A549 (cell line): ENCODE results near the gene TPBGL. TPM values are rescaled to one million over a fixed set of nuclear protein-coding genes. Genes with fewer than 3 reads are reported as not detected.

Experiments
- ATAC-seq, 2 experiments: fragments of 200-7000 bp in 1 of 2; fragments of >200 bp in 1 of 2; cut with Nextera tagmentation in 1 of 2; cut with Tn5 transposase in 1 of 2; 3 replicates each; pipeline versions ENCODE4 v1.8.0 to v1.9.1; 2018 to 2020; ENCODE audit warnings: mild to moderate bottlenecking in 1 of 2, moderate library complexity in 1 of 2
- CTCF ChIA-PET: fragments of 300-600 bp; sonication (Branson Sonifier 250); formaldehyde crosslinking; extraction: SDS; loops from one replicate; lab custom pipeline; 2021; ENCODE audit warnings: antibody characterized with exemption, inconsistent platforms; lab: Yijun Ruan, JAX
- POLR2A ChIA-PET: fragments of 350-600 bp; formaldehyde crosslinking; extraction: SDS; loops from one replicate; lab custom pipeline; 2021; ENCODE audit warnings: antibody characterized with exemption, inconsistent platforms; lab: Yijun Ruan, JAX
- DNase-seq, 2 experiments: peaks; one replicate each; pipeline versions ENCODE4 v3.0.0 to v3.0.0-alpha.2; 2011 to 2016; ENCODE audit warnings: low read depth in 1 of 2, low spot score in 1 of 2
- FAIRE-seq: peaks from 2 replicates; lab custom pipeline; 2011; peaks lifted over from hg19 to GRCh38; lab: Jason Lieb, UNC
- H3K27ac ChIP-seq, 2 experiments: fragments of >200 bp; sonication (Bioruptor Twin); formaldehyde crosslinking; 3 replicates each; pipeline ENCODE4 v1.5.1; 2016 to 2017
- H3K4me1 ChIP-seq: fragments of >200 bp; sonication (Bioruptor Twin); formaldehyde crosslinking; 3 replicates; pipeline ENCODE4 v1.6.1; 2016
- H3K4me2 ChIP-seq: fragments of >200 bp; sonication (Bioruptor Twin); formaldehyde crosslinking; 3 replicates; pipeline ENCODE4 v1.6.1; 2016
- H3K4me3 ChIP-seq: fragments of >200 bp; sonication (Bioruptor Twin); formaldehyde crosslinking; 3 replicates; pipeline ENCODE4 v1.5.1; 2016
- H3K9me3 ChIP-seq: fragments of >200 bp; sonication (Bioruptor Twin); formaldehyde crosslinking; 3 replicates; pipeline ENCODE4 v1.6.1; 2016
- CBX2 ChIP-seq: fragments of 200-600 bp; sonication (generic); IDR thresholded peaks from 2 replicates; pipeline ENCODE4 v1.6.1; 2016; ENCODE audit warnings: low read depth, mild to moderate bottlenecking, borderline replicate concordance
- EHMT2 ChIP-seq: fragments of 200-600 bp; sonication (generic); IDR thresholded peaks from 2 replicates; pipeline ENCODE4 v1.6.1; 2016; ENCODE audit warnings: antibody characterized with exemption, low read depth, mild to moderate bottlenecking, moderate library complexity
- ESRRA ChIP-seq: fragments of 150-350 bp; IDR thresholded peaks from 2 replicates; pipeline ENCODE4 v1.6.1; 2014; ENCODE audit warnings: mild to moderate bottlenecking, low read length, borderline replicate concordance
- FOSL2 ChIP-seq, 2 experiments: fragments of 450-650 bp in 1 of 2; fragments of >200 bp in 1 of 2; sonication (Bioruptor Twin) in 1 of 2; formaldehyde crosslinking; IDR thresholded peaks; 2 replicates each; pipeline versions ENCODE4 v1.5.0 to v1.6.1; 2016 to 2020; ENCODE audit warnings: mild to moderate bottlenecking in 1 of 2, moderate library complexity in 1 of 2
- FOXS1 ChIP-seq: fragments of 250-450 bp; sonication (Bioruptor Pico); IDR thresholded peaks from 2 replicates; pipeline ENCODE4 v1.5.0; 2020; ENCODE audit warnings: mild to moderate bottlenecking, moderate library complexity
- GATA3 ChIP-seq: IDR thresholded peaks from 2 replicates; pipeline ENCODE4 v1.6.1; 2012; ENCODE audit warnings: borderline replicate concordance
- HOXB5 ChIP-seq: fragments of 250-450 bp; sonication (Bioruptor Pico); IDR thresholded peaks from 2 replicates; pipeline ENCODE4 v1.5.0; 2020; ENCODE audit warnings: mild to moderate bottlenecking, moderate library complexity
- JUNB ChIP-seq: fragments of >200 bp; sonication (Bioruptor Twin); formaldehyde crosslinking; IDR thresholded peaks from 2 replicates; pipeline ENCODE4 v1.6.1; 2016
- KDM1A ChIP-seq: fragments of 200-600 bp; sonication (generic); IDR thresholded peaks from 2 replicates; pipeline ENCODE4 v1.6.1; 2016; ENCODE audit warnings: low read depth, mild to moderate bottlenecking
- KDM5A ChIP-seq: fragments of 200-600 bp; sonication (generic); IDR thresholded peaks from 2 replicates; pipeline ENCODE4 v1.6.1; 2016; ENCODE audit warnings: antibody characterized with exemption, mild to moderate bottlenecking
- MYC ChIP-seq: IDR thresholded peaks from 2 replicates; pipeline ENCODE4 v1.6.1; 2012; ENCODE audit warnings: mild to moderate bottlenecking, inconsistent platforms, low read length, improper control_type of control experiment, borderline replicate concordance
- NFE2L2 ChIP-seq: fragments of 150-350 bp; conservative IDR thresholded peaks from 2 replicates; pipeline ENCODE4 v1.6.1; 2014; ENCODE audit warnings: low read length
- NR3C1 ChIP-seq: fragments of >200 bp; sonication (Bioruptor Twin); formaldehyde crosslinking; IDR thresholded peaks from 3 replicates; pipeline ENCODE4 v1.6.1; 2017
- PHF8 ChIP-seq: fragments of 200-600 bp; sonication (generic); IDR thresholded peaks from 2 replicates; pipeline ENCODE4 v1.6.1; 2016; ENCODE audit warnings: low read depth, mild to moderate bottlenecking, antibody characterized with exemption, moderate library complexity, borderline replicate concordance
- POLR2A ChIP-seq: IDR thresholded peaks from 2 replicates; pipeline ENCODE4 v1.6.1; 2012; ENCODE audit warnings: mild to moderate bottlenecking, low read length
- RAD21 ChIP-seq, 2 experiments: fragments of >200 bp in 1 of 2; sonication (Bioruptor Twin) in 1 of 2; formaldehyde crosslinking in 1 of 2; IDR thresholded peaks in 1 of 2; conservative IDR thresholded peaks in 1 of 2; 2 replicates in 1 of 2; 3 replicates in 1 of 2; pipeline ENCODE4 v1.6.1; 2012 to 2018; ENCODE audit warnings: inconsistent platforms in 1 of 2
- RNF2 ChIP-seq: fragments of 200-600 bp; sonication (generic); IDR thresholded peaks from 2 replicates; pipeline ENCODE4 v1.6.1; 2016; ENCODE audit warnings: low read depth, mild to moderate bottlenecking, antibody characterized with exemption, moderate library complexity, borderline replicate concordance
- SMC3 ChIP-seq: fragments of >200 bp; sonication (Bioruptor Twin); formaldehyde crosslinking; IDR thresholded peaks from 3 replicates; pipeline ENCODE4 v1.6.1; 2018; ENCODE audit warnings: inconsistent platforms
- TFCP2L1 ChIP-seq: fragments of 250-450 bp; sonication (Bioruptor Pico); IDR thresholded peaks from 2 replicates; pipeline ENCODE4 v1.5.0; 2021; ENCODE audit warnings: mild to moderate bottlenecking
- ZNF302 ChIP-seq: fragments of 250-450 bp; sonication (Bioruptor Pico); IDR thresholded peaks from 2 replicates; pipeline ENCODE4 v1.9.0; 2021; ENCODE audit warnings: inconsistent platforms, mild to moderate bottlenecking, moderate library complexity
- ZSCAN20 ChIP-seq: fragments of 250-450 bp; sonication (Bioruptor Pico); IDR thresholded peaks from 2 replicates; pipeline ENCODE4 v1.8.0; 2022; ENCODE audit warnings: mild to moderate bottlenecking, moderate library complexity
- WGBS: methylation state at CpG from one replicate; pipeline ENCODE4 v1.1.6; 2017; ENCODE audit errors: missing lambda C conversion rate; 5-methylcytosine and 5-hydroxymethylcytosine counted together
- polyA plus RNA-seq, 4 experiments: library from polyadenylated mRNA; depleted of rRNA in 3 of 4; stranded (reverse); fragments of >200 nt; fragmentation: RNase III in 1 of 4; extraction: RNeasy Plus Mini Kit Qiagen cat#74134 plus additional on column Dnase treatment in 1 of 4; gene quantifications; 2 replicates in 3 of 4; 3 replicates in 1 of 4; pipeline ENCODE4 v1.2.3, GENCODE V29; 2011 to 2017
- TF ChIP-seq, protein P1 (sequence below): fragments of 250-450 bp; sonication (Bioruptor Pico); IDR thresholded peaks from 2 replicates; pipeline ENCODE4 v1.5.0; 2020; ENCODE audit warnings: low read depth, mild to moderate bottlenecking, moderate library complexity
- TF ChIP-seq, protein P2 (sequence below): fragments of >200 bp; sonication (Bioruptor Twin); formaldehyde crosslinking; IDR thresholded peaks from 3 replicates; pipeline ENCODE4 v1.6.1; 2016
- TF ChIP-seq, protein P3 (sequence below): IDR thresholded peaks from 2 replicates; pipeline ENCODE4 v1.6.1; 2012
- TF ChIP-seq, protein P4 (sequence below): IDR thresholded peaks from 2 replicates; pipeline ENCODE4 v1.6.1; 2012
- TF ChIP-seq, protein P5 (sequence below): fragments of 200-600 bp; sonication (generic); IDR thresholded peaks from 2 replicates; pipeline ENCODE4 v1.6.1; 2016; ENCODE audit warnings: antibody characterized with exemption, mild to moderate bottlenecking, moderate library complexity
- TF ChIP-seq, protein P6 (sequence below): fragments of 450-650 bp; IDR thresholded peaks from 2 replicates; pipeline ENCODE4 v1.6.1; 2014; ENCODE audit warnings: antibody characterized with exemption

TPBGL gene
- polyA plus RNA-seq, 2 of the 4 experiments (the other 2 are of a cell fraction): 0.03 to 0.12 TPM

DNA sequence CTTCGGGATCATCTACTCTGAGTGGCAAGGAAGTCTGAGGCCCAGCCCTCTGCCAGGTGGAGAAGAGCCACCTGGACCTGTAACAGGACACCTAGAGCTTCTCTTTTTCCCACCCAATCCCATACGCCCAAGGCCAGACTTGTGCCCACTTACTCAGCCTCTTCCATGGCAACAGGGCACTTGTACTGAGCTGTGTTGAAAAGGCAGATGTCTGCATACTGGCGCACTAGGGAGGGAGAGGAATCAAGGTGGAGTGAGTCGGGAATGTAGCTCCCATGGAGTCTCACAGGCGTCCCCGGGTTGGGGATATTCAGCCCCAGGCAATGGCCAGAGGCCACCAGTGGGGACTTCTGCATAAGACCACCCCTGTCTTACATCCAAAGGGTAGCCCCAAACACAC is 36.1 kb downstream of the TPBGL start:
- H3K4me3 ChIP-seq: no peak overlapping the region
- TF ChIP-seq, protein P1, sequence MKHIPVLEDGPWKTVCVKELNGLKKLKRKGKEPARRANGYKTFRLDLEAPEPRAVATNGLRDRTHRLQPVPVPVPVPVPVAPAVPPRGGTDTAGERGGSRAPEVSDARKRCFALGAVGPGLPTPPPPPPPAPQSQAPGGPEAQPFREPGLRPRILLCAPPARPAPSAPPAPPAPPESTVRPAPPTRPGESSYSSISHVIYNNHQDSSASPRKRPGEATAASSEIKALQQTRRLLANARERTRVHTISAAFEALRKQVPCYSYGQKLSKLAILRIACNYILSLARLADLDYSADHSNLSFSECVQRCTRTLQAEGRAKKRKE: no peak
- TF ChIP-seq FOXS1: no peak
- no peak for TF ChIP-seq FOSL2 (IDR thresholded peaks at IDR 0.05)
- no peak for TF ChIP-seq FOSL2 (CRISPR knock-in tag; IDR thresholded peaks at IDR 0.05)
- TF ChIP-seq, protein P2, sequence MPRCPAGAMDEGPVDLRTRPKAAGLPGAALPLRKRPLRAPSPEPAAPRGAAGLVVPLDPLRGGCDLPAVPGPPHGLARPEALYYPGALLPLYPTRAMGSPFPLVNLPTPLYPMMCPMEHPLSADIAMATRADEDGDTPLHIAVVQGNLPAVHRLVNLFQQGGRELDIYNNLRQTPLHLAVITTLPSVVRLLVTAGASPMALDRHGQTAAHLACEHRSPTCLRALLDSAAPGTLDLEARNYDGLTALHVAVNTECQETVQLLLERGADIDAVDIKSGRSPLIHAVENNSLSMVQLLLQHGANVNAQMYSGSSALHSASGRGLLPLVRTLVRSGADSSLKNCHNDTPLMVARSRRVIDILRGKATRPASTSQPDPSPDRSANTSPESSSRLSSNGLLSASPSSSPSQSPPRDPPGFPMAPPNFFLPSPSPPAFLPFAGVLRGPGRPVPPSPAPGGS: no peak
- TF ChIP-seq, protein P3, sequence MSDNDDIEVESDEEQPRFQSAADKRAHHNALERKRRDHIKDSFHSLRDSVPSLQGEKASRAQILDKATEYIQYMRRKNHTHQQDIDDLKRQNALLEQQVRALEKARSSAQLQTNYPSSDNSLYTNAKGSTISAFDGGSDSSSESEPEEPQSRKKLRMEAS: no peak
- no peak for TF ChIP-seq MYC
- no peak for TF ChIP-seq RNF2
- TF ChIP-seq ESRRA: no peak
- no peak for TF ChIP-seq KDM1A
- TF ChIP-seq NFE2L2: no peak
- TF ChIP-seq, protein P4, sequence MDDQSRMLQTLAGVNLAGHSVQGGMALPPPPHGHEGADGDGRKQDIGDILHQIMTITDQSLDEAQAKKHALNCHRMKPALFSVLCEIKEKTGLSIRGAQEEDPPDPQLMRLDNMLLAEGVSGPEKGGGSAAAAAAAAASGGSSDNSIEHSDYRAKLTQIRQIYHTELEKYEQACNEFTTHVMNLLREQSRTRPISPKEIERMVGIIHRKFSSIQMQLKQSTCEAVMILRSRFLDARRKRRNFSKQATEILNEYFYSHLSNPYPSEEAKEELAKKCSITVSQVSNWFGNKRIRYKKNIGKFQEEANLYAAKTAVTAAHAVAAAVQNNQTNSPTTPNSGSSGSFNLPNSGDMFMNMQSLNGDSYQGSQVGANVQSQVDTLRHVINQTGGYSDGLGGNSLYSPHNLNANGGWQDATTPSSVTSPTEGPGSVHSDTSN: no peak
- TF ChIP-seq TFCP2L1 (CRISPR knock-in tag): no peak
- no peak for TF ChIP-seq HOXB5 (CRISPR knock-in tag)
- TF ChIP-seq, all 56 proteins: peak for 0
- no peaks in the 10 kb centered on the region for H3K9me3 ChIP-seq
- ChIA-PET CTCF (interaction anchor here (0.6 to 21.7 kb wide), 12 partner anchors 13 to 254 kb away, joined by 3 to 581 read pairs (median 4); partner anchors contain the start of gene SLCO2B1), POLR2A (no interaction called here)
- H3K4me2 ChIP-seq: no peak overlapping the region
- FAIRE-seq (no peak), ATAC-seq (no peak), DNase-seq (no peak)
- WGBS: 73% methylated on average over 6 of the region's 6 CpGs
- no peak overlapping the region for H3K27ac ChIP-seq
- peaks cover 10% of the 10 kb centered on the region for H3K4me1 ChIP-seq

DNA sequence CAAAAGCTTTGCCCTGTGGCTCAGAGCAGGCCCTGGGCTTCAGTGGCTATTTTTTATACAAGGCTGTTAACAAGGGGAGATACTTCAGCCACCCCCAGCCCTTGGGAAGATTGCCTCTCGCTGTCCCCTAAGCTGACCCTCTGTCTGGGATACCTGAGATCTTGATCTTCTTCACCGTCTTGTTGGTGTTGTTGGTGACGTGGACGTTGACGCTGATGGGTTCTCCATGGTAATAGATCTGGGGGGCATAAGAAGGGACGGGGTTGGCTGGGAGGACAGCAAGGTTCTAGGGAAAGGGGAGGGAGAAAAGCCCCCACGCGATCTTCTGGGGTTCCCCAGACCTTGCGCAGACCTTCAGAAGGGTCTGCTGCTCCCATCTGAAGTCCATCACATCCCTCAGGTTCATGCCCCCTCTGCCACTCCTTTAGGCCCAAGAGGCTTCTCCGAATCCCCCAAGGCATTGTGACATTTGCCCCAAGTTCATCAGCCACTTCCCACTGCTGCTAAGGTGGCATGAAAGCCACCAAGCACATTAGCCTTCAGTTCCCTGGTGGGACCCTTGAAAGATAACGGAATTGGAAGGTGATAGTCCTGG is 36.7 kb downstream of the TPBGL start:
- ChIA-PET POLR2A (no interaction called here), CTCF (interaction anchor here (0.7 to 21.7 kb wide), 9 partner anchors 28 to 255 kb away, joined by 3 to 581 read pairs (median 3); no protein-coding TSS in a partner anchor)
- no peaks in the 10 kb centered on the region for H3K9me3 ChIP-seq
- ATAC-seq (no peak), FAIRE-seq (no peak), DNase-seq (no peak)
- no peak overlapping the region for H3K4me3 ChIP-seq
- H3K4me1 ChIP-seq: peaks cover 10% of the 10 kb centered on the region
- H3K4me2 ChIP-seq: no peak overlapping the region
- TF ChIP-seq RNF2 (no peak), GATA3 (no peak), JUNB (no peak), POLR2A (no peak), FOSL2 (IDR thresholded peaks at IDR 0.05) (no peak), FOSL2 (CRISPR knock-in tag; IDR thresholded peaks at IDR 0.05) (no peak), PHF8 (no peak), NR3C1 (no peak), RAD21 (conservative IDR thresholded peaks at IDR 0.05 in 1 of 2, IDR thresholded peaks at IDR 0.05 in 1 of 2) (no peak), ZSCAN20 (no peak), MYC (no peak), ZNF302 (no peak), SMC3 (no peak), KDM5A (no peak), EHMT2 (no peak), CBX2 (no peak)
- TF ChIP-seq, protein P5, sequence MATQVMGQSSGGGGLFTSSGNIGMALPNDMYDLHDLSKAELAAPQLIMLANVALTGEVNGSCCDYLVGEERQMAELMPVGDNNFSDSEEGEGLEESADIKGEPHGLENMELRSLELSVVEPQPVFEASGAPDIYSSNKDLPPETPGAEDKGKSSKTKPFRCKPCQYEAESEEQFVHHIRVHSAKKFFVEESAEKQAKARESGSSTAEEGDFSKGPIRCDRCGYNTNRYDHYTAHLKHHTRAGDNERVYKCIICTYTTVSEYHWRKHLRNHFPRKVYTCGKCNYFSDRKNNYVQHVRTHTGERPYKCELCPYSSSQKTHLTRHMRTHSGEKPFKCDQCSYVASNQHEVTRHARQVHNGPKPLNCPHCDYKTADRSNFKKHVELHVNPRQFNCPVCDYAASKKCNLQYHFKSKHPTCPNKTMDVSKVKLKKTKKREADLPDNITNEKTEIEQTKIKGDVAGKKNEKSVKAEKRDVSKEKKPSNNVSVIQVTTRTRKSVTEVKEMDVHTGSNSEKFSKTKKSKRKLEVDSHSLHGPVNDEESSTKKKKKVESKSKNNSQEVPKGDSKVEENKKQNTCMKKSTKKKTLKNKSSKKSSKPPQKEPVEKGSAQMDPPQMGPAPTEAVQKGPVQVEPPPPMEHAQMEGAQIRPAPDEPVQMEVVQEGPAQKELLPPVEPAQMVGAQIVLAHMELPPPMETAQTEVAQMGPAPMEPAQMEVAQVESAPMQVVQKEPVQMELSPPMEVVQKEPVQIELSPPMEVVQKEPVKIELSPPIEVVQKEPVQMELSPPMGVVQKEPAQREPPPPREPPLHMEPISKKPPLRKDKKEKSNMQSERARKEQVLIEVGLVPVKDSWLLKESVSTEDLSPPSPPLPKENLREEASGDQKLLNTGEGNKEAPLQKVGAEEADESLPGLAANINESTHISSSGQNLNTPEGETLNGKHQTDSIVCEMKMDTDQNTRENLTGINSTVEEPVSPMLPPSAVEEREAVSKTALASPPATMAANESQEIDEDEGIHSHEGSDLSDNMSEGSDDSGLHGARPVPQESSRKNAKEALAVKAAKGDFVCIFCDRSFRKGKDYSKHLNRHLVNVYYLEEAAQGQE: no peak
- TF ChIP-seq, protein P6, sequence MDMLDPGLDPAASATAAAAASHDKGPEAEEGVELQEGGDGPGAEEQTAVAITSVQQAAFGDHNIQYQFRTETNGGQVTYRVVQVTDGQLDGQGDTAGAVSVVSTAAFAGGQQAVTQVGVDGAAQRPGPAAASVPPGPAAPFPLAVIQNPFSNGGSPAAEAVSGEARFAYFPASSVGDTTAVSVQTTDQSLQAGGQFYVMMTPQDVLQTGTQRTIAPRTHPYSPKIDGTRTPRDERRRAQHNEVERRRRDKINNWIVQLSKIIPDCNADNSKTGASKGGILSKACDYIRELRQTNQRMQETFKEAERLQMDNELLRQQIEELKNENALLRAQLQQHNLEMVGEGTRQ: no peak
- TF ChIP-seq, protein P3: no peak
- WGBS: 90% methylated on average over 11 of the region's 11 CpGs
- no peak overlapping the region for H3K27ac ChIP-seq
